Measurements from ENCODE around the gene PANK2. TPM values are rescaled to one million over a fixed set of nuclear protein-coding genes. Genes with fewer than 3 reads are reported as not detected.

The PANK2 gene
- total RNA-seq, 1 experiment from 2014 or later, result 50.8 TPM

DNA sequence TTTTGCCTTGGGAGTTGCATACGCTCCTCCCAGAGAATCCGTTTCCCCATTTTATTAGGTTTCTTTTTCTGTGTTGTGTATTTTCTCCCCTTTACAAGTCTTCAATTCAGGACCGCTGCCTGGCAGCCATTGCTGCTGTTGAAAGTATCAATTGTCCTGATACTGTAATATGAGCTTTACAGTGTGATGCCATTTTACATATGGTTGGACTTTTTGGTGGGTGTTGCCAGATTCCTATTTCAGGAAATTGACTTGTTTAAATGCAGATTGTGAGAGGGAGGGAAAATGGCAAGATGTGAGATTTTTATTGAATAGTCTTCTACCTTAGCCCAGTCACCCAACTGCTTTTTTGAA, 1.2 kb downstream of the PANK2 start:
- TF ChIP-seq EZH2phosphoT487 (IDR thresholded peaks at IDR 0.05; ENCODE audit: borderline replicate concordance, low read length) (no peak), EZH2 (IDR thresholded peaks at IDR 0.05; ENCODE audit: low read length, unreplicated experiment) (no peak), CTCF (conservative IDR thresholded peaks at IDR 0.05; ENCODE audit: low read depth, low read length) (no peak)
- peak overlapping the region; percentile 99 for H3K4me2 ChIP-seq (ENCODE audit: low read length)
- no peaks in the 10 kb centered on the region for H3K9me2 ChIP-seq (replicated peaks; ENCODE audit: low read length)
- peaks cover 80% of the 10 kb centered on the region for H3K79me2 ChIP-seq (ENCODE audit: low read length)
- peak overlapping the region; percentile 79 for H3K4me3 ChIP-seq (ENCODE audit: low read length)
- peaks cover 39% of the 10 kb centered on the region for H3K4me1 ChIP-seq (ENCODE audit: insufficient read depth, low read length)
- POLR2A ChIA-PET (ENCODE audit: unreplicated experiment), result interaction anchor here (0.6 kb wide), 1 partner anchor 186 kb away, joined by 4 read pairs; no protein-coding TSS in a partner anchor
- H3K9ac ChIP-seq (ENCODE audit: low read length), result peak overlapping the region; percentile 87
- CTCF ChIA-PET, result interaction anchor here (0.6 to 0.7 kb wide), 2 partner anchors 104 to 195 kb away, joined by 3 to 4 read pairs; partner anchors contain the start of gene CENPB
- H4K20me1 ChIP-seq (ENCODE audit: low read length), result peaks cover 49% of the 10 kb centered on the region
- no peaks in the 10 kb centered on the region for H3K27me3 ChIP-seq (ENCODE audit: low read length)
- no peak for ATAC-seq
- no TSS peak for BruUV-seq (replicated peaks)
- no peaks in the 10 kb centered on the region for H3F3A ChIP-seq (ENCODE audit: low read length, unreplicated experiment)
- intact Hi-C loops (cut with micrococcal nuclease), result loop anchor here (1.0 to 5.0 kb wide), 3 partner anchors 8 to 197 kb away; partner anchors contain the start of gene RNF24
- H2AFZ ChIP-seq (ENCODE audit: low read length), result no peak overlapping the region
- H3K27ac ChIP-seq (ENCODE audit: low read length), result peak overlapping the region; percentile 50
- DNase-seq, result peak; percentile 51
- H3K36me3 ChIP-seq (ENCODE audit: low read depth, low read length), result peaks cover 5% of the 10 kb centered on the region; the same call in 1 of the 2 replicates
- H3K9me3 ChIP-seq (ENCODE audit: low read length), result no peaks in the 10 kb centered on the region

GRCh38 chr20:3890999-3891929, 2.1 kb downstream of the PANK2 start:
- POLR2A ChIA-PET (ENCODE audit: unreplicated experiment), result interaction anchor here (0.6 kb wide), 2 partner anchors 70 to 185 kb away, joined by 4 read pairs; no protein-coding TSS in a partner anchor
- H3K4me3 ChIP-seq (ENCODE audit: low read length), result peak overlapping the region; percentile 79
- H3K79me2 ChIP-seq (ENCODE audit: low read length), result peaks cover 89% of the 10 kb centered on the region
- H3K4me1 ChIP-seq (ENCODE audit: insufficient read depth, low read length), result peaks cover 39% of the 10 kb centered on the region
- TF ChIP-seq EZH2 (IDR thresholded peaks at IDR 0.05; ENCODE audit: low read length, unreplicated experiment) (no peak), EZH2phosphoT487 (IDR thresholded peaks at IDR 0.05; ENCODE audit: borderline replicate concordance, low read length) (no peak), CTCF (conservative IDR thresholded peaks at IDR 0.05; ENCODE audit: low read depth, low read length) (no peak)
- intact Hi-C loops (cut with micrococcal nuclease), result loop anchor here (1.0 to 5.0 kb wide), 3 partner anchors 7 to 196 kb away; partner anchors contain the start of gene RNF24
- H4K20me1 ChIP-seq (ENCODE audit: low read length), result peaks cover 56% of the 10 kb centered on the region
- H3K27ac ChIP-seq (ENCODE audit: low read length), result peak overlapping the region; percentile 50
- peak overlapping the region; percentile 87 for H3K9ac ChIP-seq (ENCODE audit: low read length)
- H3F3A ChIP-seq (ENCODE audit: low read length, unreplicated experiment), result no peaks in the 10 kb centered on the region
- ATAC-seq (no peak), DNase-seq (peak; percentile 67)
- H3K4me2 ChIP-seq (ENCODE audit: low read length), result peak overlapping the region; percentile 99
- no peaks in the 10 kb centered on the region for H3K9me2 ChIP-seq (replicated peaks; ENCODE audit: low read length)
- CTCF ChIA-PET, result interaction anchor here (0.6 kb wide), 2 partner anchors 105 to 110 kb away, joined by 3 read pairs; partner anchors contain the start of genes CENPB and SPEF1
- H3K9me3 ChIP-seq (ENCODE audit: low read length), result no peaks in the 10 kb centered on the region
- no peak overlapping the region for H2AFZ ChIP-seq (ENCODE audit: low read length)
- peaks cover 11% of the 10 kb centered on the region; the same call in 1 of the 2 replicates for H3K36me3 ChIP-seq (ENCODE audit: low read depth, low read length)
- H3K27me3 ChIP-seq (ENCODE audit: low read length), result no peaks in the 10 kb centered on the region
- BruUV-seq (replicated peaks), result no TSS peak

All from PC-3 (cell line).